ENCODE data around the gene BMP2K. TPM values are rescaled to one million over a fixed set of nuclear protein-coding genes. Genes with fewer than 3 reads are reported as not detected.

BMP2K gene
- total RNA-seq, 1 donor from 2014 or later, result 45.6 TPM

GRCh38 chr4:78953231-78953630, 177.1 kb downstream of the BMP2K start:
- H3K27ac ChIP-seq, result no peak overlapping the region
- H3K4me3 ChIP-seq, result no peak overlapping the region
- H3K9me3 ChIP-seq, result no peaks in the 10 kb centered on the region
- no peaks in the 10 kb centered on the region for H3K27me3 ChIP-seq
- H3K4me1 ChIP-seq, result no peaks in the 10 kb centered on the region
- intact Hi-C loops (cut with DNase I), result no loop called here
- no peak for TF ChIP-seq CTCF (IDR thresholded peaks at IDR 0.05)
- H3K36me3 ChIP-seq, result no peaks in the 10 kb centered on the region
- ATAC-seq (no peak), DNase-seq (no peak)

- H3K27me3 ChIP-seq, result no peaks in the 10 kb centered on the region
- peak; percentile 27 for ATAC-seq
- H3K27ac ChIP-seq, result no peak overlapping the region
- no peak for DNase-seq
- no peak overlapping the region for H3K4me3 ChIP-seq
- intact Hi-C loops (cut with DNase I), result no loop called here
- no peaks in the 10 kb centered on the region for H3K4me1 ChIP-seq
- no peaks in the 10 kb centered on the region for H3K36me3 ChIP-seq
- H3K9me3 ChIP-seq, result no peaks in the 10 kb centered on the region
- peak; percentile 32 for TF ChIP-seq CTCF (IDR thresholded peaks at IDR 0.05)
Observed at GRCh38 chr4:78953769-78954666, 177.9 kb downstream of the BMP2K start.

GRCh38 chr4:78956975-78957374, 180.8 kb downstream of the BMP2K start:
- intact Hi-C loops (cut with DNase I), result no loop called here
- ATAC-seq, result no peak
- DNase-seq, result no peak

GRCh38 chr4:78960926-78961325, 184.8 kb downstream of the BMP2K start:
- no peak for TF ChIP-seq CTCF (IDR thresholded peaks at IDR 0.05)
- H3K27me3 ChIP-seq, result no peaks in the 10 kb centered on the region
- H3K9me3 ChIP-seq, result no peaks in the 10 kb centered on the region
- H3K27ac ChIP-seq, result no peak overlapping the region
- intact Hi-C loops (cut with DNase I), result no loop called here
- DNase-seq, result no peak
- H3K4me1 ChIP-seq, result no peaks in the 10 kb centered on the region
- no peaks in the 10 kb centered on the region for H3K36me3 ChIP-seq
- H3K4me3 ChIP-seq, result no peak overlapping the region
- peak; percentile 52 for ATAC-seq

More at GRCh38 chr4:78956975-78957374, 180.8 kb downstream of the BMP2K start:
- H3K4me1 ChIP-seq, result no peaks in the 10 kb centered on the region
- H3K27ac ChIP-seq, result no peak overlapping the region
- H3K36me3 ChIP-seq, result no peaks in the 10 kb centered on the region
- no peak for TF ChIP-seq CTCF (IDR thresholded peaks at IDR 0.05)
- no peaks in the 10 kb centered on the region for H3K27me3 ChIP-seq
- no peaks in the 10 kb centered on the region for H3K9me3 ChIP-seq
- no peak overlapping the region for H3K4me3 ChIP-seq

Small RNAs within 50 kb of the gene (microRNA-seq; reads per million reads assigned to microRNA genes)
- gene MIR5096 (ENCODE audit: borderline microRNAs expressed), result not detected

Other genes starting within 250 kb of the BMP2K start
- 182 TPM for gene ANXA3, start 224.6 kb upstream of the BMP2K start, total RNA-seq
- gene PAQR3, start 163.1 kb downstream of the BMP2K start, total RNA-seq, result 9.8 TPM